ENCODE results near the gene CTNNBIP1. TPM values are rescaled to one million over a fixed set of nuclear protein-coding genes. Genes with fewer than 3 reads are reported as not detected.

Gene CTNNBIP1
- total RNA-seq, 1 donor from 2014 or later = 75.5 TPM

GRCh38 chr1:9836632-9836960 lies 73.5 kb downstream of the CTNNBIP1 start:
- DNase-seq (ENCODE audit: low read depth, low spot score) = no peak
- Mint-ChIP-seq H3K9me3 (no peaks in the 10 kb centered on the region), H3K36me3 (ENCODE audit: low read depth) (no peaks in the 10 kb centered on the region), H3K4me1 (peaks cover 32% of the 10 kb centered on the region), H3K4me3 (no peak overlapping the region), H3K27ac (ENCODE audit: unreplicated experiment) (no peak overlapping the region), H3K27me3 (ENCODE audit: low read depth) (no peaks in the 10 kb centered on the region)
- TF ChIP-seq CTCF (conservative IDR thresholded peaks at IDR 0.05) = no peak

- no peaks in the 10 kb centered on the region for H3K27me3 Mint-ChIP-seq (ENCODE audit: low read depth)
- DNase-seq (ENCODE audit: low read depth, low spot score) = peak; percentile 47
- peak overlapping the region; percentile 87 for H3K27ac Mint-ChIP-seq (ENCODE audit: unreplicated experiment)
- peak overlapping the region; percentile 54 for H3K4me3 Mint-ChIP-seq
- no peak for TF ChIP-seq CTCF (conservative IDR thresholded peaks at IDR 0.05)
- H3K36me3 Mint-ChIP-seq (ENCODE audit: low read depth) = no peaks in the 10 kb centered on the region
- no peaks in the 10 kb centered on the region for H3K9me3 Mint-ChIP-seq
- H3K4me1 Mint-ChIP-seq = peaks cover 32% of the 10 kb centered on the region
Measured at GRCh38 chr1:9835758-9836631, 74.1 kb downstream of the CTNNBIP1 start.

GRCh38 chr1:9835404-9835757 lies 74.7 kb downstream of the CTNNBIP1 start:
- no peak for TF ChIP-seq CTCF (conservative IDR thresholded peaks at IDR 0.05)
- no peak overlapping the region for H3K27ac Mint-ChIP-seq (ENCODE audit: unreplicated experiment)
- H3K4me3 Mint-ChIP-seq = peak overlapping the region; percentile 54
- no peaks in the 10 kb centered on the region for H3K36me3 Mint-ChIP-seq (ENCODE audit: low read depth)
- H3K27me3 Mint-ChIP-seq (ENCODE audit: low read depth) = no peaks in the 10 kb centered on the region
- H3K9me3 Mint-ChIP-seq = no peaks in the 10 kb centered on the region
- no peak for DNase-seq (ENCODE audit: low read depth, low spot score)
- H3K4me1 Mint-ChIP-seq = peaks cover 32% of the 10 kb centered on the region

GRCh38 chr1:9833632-9834031 lies 76.4 kb downstream of the CTNNBIP1 start:
- TF ChIP-seq CTCF (conservative IDR thresholded peaks at IDR 0.05) = no peak
- peaks cover 25% of the 10 kb centered on the region for H3K4me1 Mint-ChIP-seq
- H3K27me3 Mint-ChIP-seq (ENCODE audit: low read depth) = no peaks in the 10 kb centered on the region
- no peak for DNase-seq (ENCODE audit: low read depth, low spot score)
- H3K36me3 Mint-ChIP-seq (ENCODE audit: low read depth) = no peaks in the 10 kb centered on the region
- no peak overlapping the region for H3K4me3 Mint-ChIP-seq
- no peaks in the 10 kb centered on the region for H3K9me3 Mint-ChIP-seq
- no peak overlapping the region for H3K27ac Mint-ChIP-seq (ENCODE audit: unreplicated experiment)

- Mint-ChIP-seq H3K4me3 (no peak overlapping the region), H3K27me3 (ENCODE audit: low read depth) (peaks cover 16% of the 10 kb centered on the region), H3K4me1 (peaks cover 22% of the 10 kb centered on the region), H3K9me3 (no peaks in the 10 kb centered on the region), H3K36me3 (ENCODE audit: low read depth) (no peaks in the 10 kb centered on the region), H3K27ac (ENCODE audit: unreplicated experiment) (no peak overlapping the region)
- peak; percentile 49 for TF ChIP-seq CTCF (conservative IDR thresholded peaks at IDR 0.05)
- no peak for DNase-seq (ENCODE audit: low read depth, low spot score)
Measured at GRCh38 chr1:9827558-9828185, 82.4 kb downstream of the CTNNBIP1 start.

Data from neural crest cell (in vitro differentiated cells).